ENCODE data around the gene TPD52L1. TPM values are rescaled to one million over a fixed set of nuclear protein-coding genes. Genes with fewer than 3 reads are reported as not detected.

Gene TPD52L1
- total and polyA plus RNA-seq, 2 donors (not counting 1 experiment from before 2014, with no cell fraction given), result not detected

DNA sequence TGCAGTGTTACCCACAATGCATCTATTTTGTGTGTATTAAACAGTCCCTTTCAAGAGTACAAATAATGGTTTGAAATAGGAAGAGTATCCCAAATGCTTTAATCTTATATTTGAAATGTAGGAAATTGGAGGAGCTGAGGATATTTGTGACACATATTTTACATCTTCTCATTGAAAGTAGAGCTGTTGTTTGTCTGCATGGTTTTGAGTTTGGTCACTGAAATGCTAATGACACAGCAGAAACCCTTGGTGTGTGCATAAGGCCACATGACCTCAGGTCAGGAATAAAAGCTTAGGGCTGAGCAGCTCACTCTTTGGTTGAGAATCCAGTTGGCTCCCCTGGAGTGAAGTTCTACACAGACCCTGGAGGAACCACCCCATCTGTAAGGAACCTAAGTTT, 49.8 kb downstream of the TPD52L1 start:
- H3K36me3 ChIP-seq (replicated peaks in 1 of 2; ENCODE audit: control extremely low read depth in 1 of 2, control insufficient read depth in 1 of 2, extremely low read depth in 1 of 2, insufficient read depth in 2 of 2, low read length in 1 of 2), result no peaks in the 10 kb centered on the region
- Mint-ChIP-seq H3K27ac (no peak overlapping the region), H3K9me3 (ENCODE audit: insufficient read depth) (no peaks in the 10 kb centered on the region), H3K4me3 (no peak overlapping the region), H3K27me3 (peaks cover 11% of the 10 kb centered on the region), H3K4me1 (no peaks in the 10 kb centered on the region)
- H2AFZ ChIP-seq (ENCODE audit: insufficient read depth, low read depth, low read length, poor library complexity, severe bottlenecking), result no peak overlapping the region
- TF ChIP-seq EZH2 (IDR thresholded peaks at IDR 0.05; ENCODE audit: borderline replicate concordance, insufficient read depth, low read depth, low read length, poor library complexity, severe bottlenecking), result no peak
- TF ChIP-seq, protein P1, sequence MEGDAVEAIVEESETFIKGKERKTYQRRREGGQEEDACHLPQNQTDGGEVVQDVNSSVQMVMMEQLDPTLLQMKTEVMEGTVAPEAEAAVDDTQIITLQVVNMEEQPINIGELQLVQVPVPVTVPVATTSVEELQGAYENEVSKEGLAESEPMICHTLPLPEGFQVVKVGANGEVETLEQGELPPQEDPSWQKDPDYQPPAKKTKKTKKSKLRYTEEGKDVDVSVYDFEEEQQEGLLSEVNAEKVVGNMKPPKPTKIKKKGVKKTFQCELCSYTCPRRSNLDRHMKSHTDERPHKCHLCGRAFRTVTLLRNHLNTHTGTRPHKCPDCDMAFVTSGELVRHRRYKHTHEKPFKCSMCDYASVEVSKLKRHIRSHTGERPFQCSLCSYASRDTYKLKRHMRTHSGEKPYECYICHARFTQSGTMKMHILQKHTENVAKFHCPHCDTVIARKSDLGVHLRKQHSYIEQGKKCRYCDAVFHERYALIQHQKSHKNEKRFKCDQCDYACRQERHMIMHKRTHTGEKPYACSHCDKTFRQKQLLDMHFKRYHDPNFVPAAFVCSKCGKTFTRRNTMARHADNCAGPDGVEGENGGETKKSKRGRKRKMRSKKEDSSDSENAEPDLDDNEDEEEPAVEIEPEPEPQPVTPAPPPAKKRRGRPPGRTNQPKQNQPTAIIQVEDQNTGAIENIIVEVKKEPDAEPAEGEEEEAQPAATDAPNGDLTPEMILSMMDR (IDR thresholded peaks at IDR 0.05), result no peak
- no peaks in the 10 kb centered on the region for H3K4me1 ChIP-seq (ENCODE audit: control insufficient read depth in 2 of 2, insufficient read depth in 2 of 2, low read length in 2 of 2)
- ATAC-seq (ENCODE audit: low read depth) (no peak), DNase-seq (no peak)
- no peaks in the 10 kb centered on the region for H3K9me3 ChIP-seq (ENCODE audit: control extremely low read depth in 1 of 3, control insufficient read depth in 2 of 3, insufficient read depth in 1 of 3, low read length in 2 of 3)
- H3K9ac ChIP-seq (ENCODE audit: low read length), result no peak overlapping the region
- H3K27me3 ChIP-seq (replicated peaks in 1 of 4; ENCODE audit: control extremely low read depth in 1 of 4, control insufficient read depth in 3 of 4, insufficient read depth in 4 of 4, low read length in 3 of 4), result peaks cover 0 to 3% (median 0%) of the 10 kb centered on the region in 4 experiments
- no peaks in the 10 kb centered on the region for H3K79me2 ChIP-seq (ENCODE audit: control insufficient read depth, insufficient read depth, low read length)
- H3K4me2 ChIP-seq (replicated peaks; ENCODE audit: low read depth, low read length, poor library complexity, severe bottlenecking), result no peak overlapping the region
- POLR2A ChIA-PET, result no interaction called here
- no peak overlapping the region for H3K27ac ChIP-seq (ENCODE audit: low read length in 2 of 2)
- no peak overlapping the region for H3K4me3 ChIP-seq (ENCODE audit: control extremely low read depth in 1 of 5, extremely low read depth in 1 of 5, insufficient read depth in 1 of 5, low read depth in 2 of 5, low read length in 4 of 5)
- no peaks in the 10 kb centered on the region for H4K20me1 ChIP-seq (ENCODE audit: control insufficient read depth, insufficient read depth, low read length, poor library complexity, severe bottlenecking)
- CTCF ChIA-PET, result interaction anchor here (1.0 kb wide), 1 partner anchor 11 kb away, joined by 3 read pairs; no protein-coding TSS in a partner anchor
- intact Hi-C loops (cut with micrococcal nuclease), result no loop called here

DNA sequence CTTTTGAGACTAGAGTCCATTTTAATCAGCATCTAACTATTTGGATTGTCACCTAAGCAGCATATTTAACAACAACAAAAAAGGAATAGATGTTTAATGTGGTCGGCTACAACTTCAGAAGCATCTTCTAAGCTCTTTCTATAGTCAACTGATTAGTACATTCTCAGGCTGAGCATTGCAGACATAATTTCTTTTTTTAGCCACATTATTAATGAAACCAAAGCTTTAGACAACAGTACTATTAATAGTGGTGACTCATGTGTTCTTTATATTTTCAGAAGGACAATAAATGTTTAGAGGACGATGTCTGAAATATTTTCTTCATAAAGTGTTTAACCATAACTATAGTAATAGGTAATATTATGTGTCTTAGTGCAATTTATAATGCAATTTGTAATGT, 52.4 kb downstream of the TPD52L1 start:
- no peak overlapping the region for H3K4me3 Mint-ChIP-seq
- no peak for TF ChIP-seq EZH2 (IDR thresholded peaks at IDR 0.05; ENCODE audit: borderline replicate concordance, insufficient read depth, low read depth, low read length, poor library complexity, severe bottlenecking)
- TF ChIP-seq, protein P1 (IDR thresholded peaks at IDR 0.05), result no peak
- no peaks in the 10 kb centered on the region for H3K9me3 Mint-ChIP-seq (ENCODE audit: insufficient read depth)
- H3K9ac ChIP-seq (ENCODE audit: low read length), result no peak overlapping the region
- H3K4me1 ChIP-seq (ENCODE audit: control insufficient read depth in 2 of 2, insufficient read depth in 2 of 2, low read length in 2 of 2), result no peaks in the 10 kb centered on the region
- peaks cover 13% of the 10 kb centered on the region for H3K27me3 Mint-ChIP-seq
- H3K9me3 ChIP-seq (ENCODE audit: control extremely low read depth in 1 of 3, control insufficient read depth in 2 of 3, insufficient read depth in 1 of 3, low read length in 2 of 3), result no peaks in the 10 kb centered on the region
- H3K4me2 ChIP-seq (replicated peaks; ENCODE audit: low read depth, low read length, poor library complexity, severe bottlenecking), result no peak overlapping the region
- no peaks in the 10 kb centered on the region for H3K36me3 ChIP-seq (replicated peaks in 1 of 2; ENCODE audit: control extremely low read depth in 1 of 2, control insufficient read depth in 1 of 2, extremely low read depth in 1 of 2, insufficient read depth in 2 of 2, low read length in 1 of 2)
- ChIA-PET POLR2A (interaction anchor here (0.7 kb wide), 1 partner anchor 24 kb away, joined by 3 read pairs; no protein-coding TSS in a partner anchor), CTCF (no interaction called here)
- H3K4me3 ChIP-seq (ENCODE audit: control extremely low read depth in 1 of 5, extremely low read depth in 1 of 5, insufficient read depth in 1 of 5, low read depth in 2 of 5, low read length in 4 of 5), result no peak overlapping the region
- no peaks in the 10 kb centered on the region for H3K4me1 Mint-ChIP-seq
- intact Hi-C loops (cut with micrococcal nuclease), result no loop called here
- peaks cover 0 to 3% (median 0%) of the 10 kb centered on the region in 4 experiments for H3K27me3 ChIP-seq (replicated peaks in 1 of 4; ENCODE audit: control extremely low read depth in 1 of 4, control insufficient read depth in 3 of 4, insufficient read depth in 4 of 4, low read length in 3 of 4)
- no peaks in the 10 kb centered on the region for H3K79me2 ChIP-seq (ENCODE audit: control insufficient read depth, insufficient read depth, low read length)
- H3K27ac ChIP-seq (ENCODE audit: low read length in 2 of 2), result no peak overlapping the region
- H4K20me1 ChIP-seq (ENCODE audit: control insufficient read depth, insufficient read depth, low read length, poor library complexity, severe bottlenecking), result no peaks in the 10 kb centered on the region
- no peak overlapping the region for H2AFZ ChIP-seq (ENCODE audit: insufficient read depth, low read depth, low read length, poor library complexity, severe bottlenecking)
- no peak for DNase-seq
- WGBS (ENCODE audit: insufficient coverage), result no CpG with 5 or more reads among the region's 2 CpGs
- ATAC-seq (ENCODE audit: low read depth), result no peak
- no peak overlapping the region for H3K27ac Mint-ChIP-seq
